Measurements from ENCODE around the gene AK8.
"Not testable (repeated sequence)": the region's sequence is repeated elsewhere in the genome, so short reads cannot be mapped to it uniquely, and the experiment has no call there.

AK8 gene

DNA sequence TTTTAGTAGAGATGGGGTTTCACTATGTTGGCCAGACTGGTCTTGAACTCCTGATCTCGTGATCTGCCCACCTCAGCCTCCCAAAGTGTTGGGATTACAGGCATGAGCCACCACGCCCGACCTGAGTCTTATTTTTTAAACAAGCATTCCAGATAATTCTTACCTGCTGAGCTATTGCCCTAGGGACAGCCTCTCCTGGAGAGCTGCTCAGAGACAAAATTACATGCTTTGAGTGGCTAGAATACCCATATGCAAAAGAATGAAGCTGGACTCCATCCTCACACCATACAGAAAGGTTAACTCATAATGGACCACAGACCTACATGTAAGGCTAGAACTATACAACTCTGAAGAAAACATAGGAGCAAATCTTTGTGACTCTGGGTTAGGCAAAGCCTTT, 166.2 kb downstream of the AK8 start:
- POLR2A ChIA-PET (ENCODE audit: low non-redundant PET) = no interaction called here
- H3K27ac ChIP-seq = no peak overlapping the region
- no peak for DNase-seq (ENCODE audit: low spot score)
- CTCF ChIA-PET = interaction anchor here (0.7 kb wide), 1 partner anchor 191 kb away, joined by 3 read pairs; no protein-coding TSS in a partner anchor
- TF ChIP-seq, protein P1, sequence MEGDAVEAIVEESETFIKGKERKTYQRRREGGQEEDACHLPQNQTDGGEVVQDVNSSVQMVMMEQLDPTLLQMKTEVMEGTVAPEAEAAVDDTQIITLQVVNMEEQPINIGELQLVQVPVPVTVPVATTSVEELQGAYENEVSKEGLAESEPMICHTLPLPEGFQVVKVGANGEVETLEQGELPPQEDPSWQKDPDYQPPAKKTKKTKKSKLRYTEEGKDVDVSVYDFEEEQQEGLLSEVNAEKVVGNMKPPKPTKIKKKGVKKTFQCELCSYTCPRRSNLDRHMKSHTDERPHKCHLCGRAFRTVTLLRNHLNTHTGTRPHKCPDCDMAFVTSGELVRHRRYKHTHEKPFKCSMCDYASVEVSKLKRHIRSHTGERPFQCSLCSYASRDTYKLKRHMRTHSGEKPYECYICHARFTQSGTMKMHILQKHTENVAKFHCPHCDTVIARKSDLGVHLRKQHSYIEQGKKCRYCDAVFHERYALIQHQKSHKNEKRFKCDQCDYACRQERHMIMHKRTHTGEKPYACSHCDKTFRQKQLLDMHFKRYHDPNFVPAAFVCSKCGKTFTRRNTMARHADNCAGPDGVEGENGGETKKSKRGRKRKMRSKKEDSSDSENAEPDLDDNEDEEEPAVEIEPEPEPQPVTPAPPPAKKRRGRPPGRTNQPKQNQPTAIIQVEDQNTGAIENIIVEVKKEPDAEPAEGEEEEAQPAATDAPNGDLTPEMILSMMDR (conservative IDR thresholded peaks at IDR 0.05; ENCODE audit: low read depth) = no peak

DNA sequence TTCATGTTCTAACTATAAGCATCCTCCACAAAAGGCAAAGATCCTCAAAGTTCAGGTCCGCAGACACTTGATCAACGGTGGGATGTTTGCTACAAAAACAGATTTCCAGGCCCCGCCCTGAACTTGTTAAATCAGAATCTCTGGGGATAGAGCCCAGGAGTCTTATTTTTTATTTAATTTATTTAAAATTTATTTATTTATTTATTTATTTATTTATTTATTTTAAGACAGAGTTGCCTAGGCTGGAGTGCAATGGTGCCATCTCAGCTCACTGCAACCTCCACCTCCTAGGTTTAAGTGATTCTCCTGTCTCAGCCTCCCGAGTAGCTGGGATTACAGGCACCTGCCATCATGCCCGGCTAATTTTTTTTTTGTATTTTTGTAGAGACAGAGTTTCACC, 166.9 kb downstream of the AK8 start:
- CTCF ChIA-PET = interaction anchor here (0.7 kb wide), 1 partner anchor 191 kb away, joined by 3 read pairs; no protein-coding TSS in a partner anchor
- POLR2A ChIA-PET (ENCODE audit: low non-redundant PET); H3K27ac ChIP-seq; DNase-seq (ENCODE audit: low spot score): not testable (repeated sequence)

DNA sequence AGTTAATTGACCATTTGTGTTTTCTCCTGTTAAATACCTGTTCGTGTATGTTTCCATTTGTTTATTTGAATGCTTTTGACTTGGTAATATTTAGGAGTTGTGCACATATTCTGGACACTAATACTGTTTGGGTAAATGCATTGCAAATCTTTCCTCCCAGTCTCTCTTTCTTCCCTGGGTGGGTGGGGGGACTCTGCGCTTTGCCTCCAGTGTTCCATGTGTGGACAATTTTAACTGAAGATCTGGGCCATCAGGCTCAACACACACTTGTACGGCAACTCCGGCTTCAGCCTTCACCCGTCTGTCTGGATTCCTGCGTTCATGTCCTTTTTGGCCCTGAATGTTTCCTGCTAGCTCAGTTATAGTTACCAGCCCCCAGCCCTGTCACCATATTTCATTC, 167.8 kb downstream of the AK8 start:
- POLR2A ChIA-PET (ENCODE audit: low non-redundant PET) = no interaction called here
- TF ChIP-seq, protein P1 (conservative IDR thresholded peaks at IDR 0.05; ENCODE audit: low read depth) = no peak
- no peak for DNase-seq (ENCODE audit: low spot score)
- CTCF ChIA-PET = no interaction called here
- no peak overlapping the region for H3K27ac ChIP-seq

DNA sequence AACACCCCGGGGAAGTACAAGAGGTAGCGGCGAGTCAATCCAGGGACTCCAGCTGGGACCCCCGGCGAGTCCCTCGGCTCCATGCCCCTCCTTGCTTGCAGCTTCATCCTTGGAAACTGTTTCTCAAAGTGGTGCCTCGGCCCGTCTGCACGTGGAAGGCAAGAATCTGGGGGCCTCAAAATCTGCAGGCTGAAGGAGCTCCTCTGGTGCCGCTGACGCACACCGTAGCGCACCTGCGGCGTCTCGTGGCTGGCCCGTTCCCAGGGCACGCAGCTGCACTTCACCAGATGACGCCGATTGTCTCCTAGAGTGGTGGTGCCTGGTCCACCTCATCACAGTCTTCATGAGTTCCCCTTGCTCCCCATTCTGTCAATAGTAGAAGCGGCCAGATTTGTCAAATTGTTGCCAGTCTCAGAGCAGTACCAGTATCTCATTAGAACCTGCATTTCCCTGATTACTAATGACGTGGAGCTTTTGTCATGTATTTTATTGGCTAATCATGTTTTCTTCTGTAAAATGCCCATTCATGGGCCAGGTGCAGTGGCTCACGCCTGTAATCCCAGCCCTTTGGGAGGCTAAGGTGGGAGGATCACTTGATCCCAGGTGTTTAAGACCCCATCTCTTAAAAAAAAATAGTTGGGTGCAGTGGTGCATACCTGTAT, 169.2 kb downstream of the AK8 start:
- POLR2A ChIA-PET (ENCODE audit: low non-redundant PET) = no interaction called here
- CTCF ChIA-PET = no interaction called here
- no peak overlapping the region for H3K27ac ChIP-seq
- TF ChIP-seq, protein P1 (conservative IDR thresholded peaks at IDR 0.05; ENCODE audit: low read depth) = no peak
- DNase-seq (ENCODE audit: low spot score) = no peak

DNA sequence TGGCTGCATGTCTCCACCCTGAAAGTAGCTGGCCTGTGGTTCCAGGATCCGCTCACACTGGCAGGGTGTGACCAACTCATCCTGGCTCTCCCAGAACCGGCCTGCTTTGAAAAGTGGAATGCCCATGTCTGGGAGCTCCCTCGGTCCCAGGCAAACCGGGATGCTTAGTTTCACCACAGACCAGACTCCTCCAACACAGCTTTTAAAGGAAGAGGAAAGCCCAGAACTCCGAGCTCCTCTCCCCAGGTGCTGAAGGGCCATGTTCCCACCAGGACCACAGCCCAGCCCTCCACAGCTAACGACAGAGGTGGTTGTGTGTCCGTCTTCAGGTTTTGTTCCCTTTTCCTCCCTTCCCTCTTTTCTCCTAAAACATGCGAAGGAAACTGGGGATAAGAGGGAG, 169.8 kb downstream of the AK8 start:
- H3K27ac ChIP-seq = no peak overlapping the region
- ChIA-PET CTCF (interaction anchor here (0.9 to 1.1 kb wide), 2 partner anchors 92 to 269 kb away, joined by 3 read pairs; no protein-coding TSS in a partner anchor), POLR2A (ENCODE audit: low non-redundant PET) (no interaction called here)
- no peak for DNase-seq (ENCODE audit: low spot score)
- TF ChIP-seq, protein P1 (conservative IDR thresholded peaks at IDR 0.05; ENCODE audit: low read depth) = no peak

DNA sequence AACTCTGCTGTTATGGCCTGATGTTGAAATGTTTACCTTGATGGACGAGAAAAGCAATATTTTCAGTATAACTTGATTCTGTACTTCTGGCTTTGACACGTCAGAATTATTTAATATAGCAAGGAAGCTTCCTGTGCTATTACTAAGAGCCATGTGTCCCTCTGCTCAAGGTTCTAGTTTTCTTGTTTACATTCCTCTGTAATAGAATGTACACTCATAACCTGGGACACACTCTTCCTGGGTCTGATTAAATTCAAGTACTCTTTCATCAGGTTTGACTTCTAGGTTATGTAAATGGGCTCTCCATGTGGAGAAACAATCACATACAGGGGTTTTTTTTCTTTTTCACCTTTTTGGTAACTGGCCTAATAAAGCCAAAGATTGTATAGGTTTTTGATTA, 174.7 kb downstream of the AK8 start:
- peak; percentile 26 for DNase-seq (ENCODE audit: low spot score)
- ChIA-PET CTCF (interaction anchor here (0.6 kb wide), 1 partner anchor 198 kb away, joined by 6 read pairs; no protein-coding TSS in a partner anchor), POLR2A (ENCODE audit: low non-redundant PET) (no interaction called here)
- TF ChIP-seq, protein P1 (conservative IDR thresholded peaks at IDR 0.05; ENCODE audit: low read depth) = no peak
- H3K27ac ChIP-seq = no peak overlapping the region

DNA sequence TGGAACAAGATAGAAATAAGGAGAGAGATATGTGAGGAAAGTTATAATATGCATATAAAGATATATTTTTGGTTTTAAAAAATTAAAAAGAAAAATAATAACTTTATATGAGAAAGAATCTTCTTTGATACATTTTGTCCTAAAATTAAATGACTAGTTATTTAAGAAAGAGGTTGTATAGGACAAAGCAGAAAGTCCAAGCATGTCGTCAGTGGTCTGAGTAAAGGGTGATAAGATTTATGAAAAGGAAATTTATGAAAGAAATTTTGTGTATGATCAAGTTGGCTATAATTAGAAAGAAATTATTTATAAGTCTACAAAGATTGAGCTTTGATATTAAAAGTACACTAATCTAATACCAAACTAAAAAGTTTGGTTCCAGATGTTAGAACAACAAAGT, 175.8 kb downstream of the AK8 start:
- H3K27ac ChIP-seq = no peak overlapping the region
- CTCF ChIA-PET = interaction anchor here (0.6 kb wide), 1 partner anchor 195 kb away, joined by 3 read pairs; no protein-coding TSS in a partner anchor
- DNase-seq (ENCODE audit: low spot score) = no peak
- POLR2A ChIA-PET (ENCODE audit: low non-redundant PET) = no interaction called here
- TF ChIP-seq, protein P1 (conservative IDR thresholded peaks at IDR 0.05; ENCODE audit: low read depth) = no peak

All from RWPE1 (cell line).